ELR (cell line): ENCODE measurements around the gene TMED9.
A peak's percentile ranks its signal among the peaks of the same experiment; 100 is the strongest.
"Not testable (repeated sequence)": the region's sequence is repeated elsewhere in the genome, so short reads cannot be mapped to it uniquely, and the experiment has no call there.

Experiments used
- DNase-seq: peaks from one replicate; pipeline ENCODE4 v3.0.0-alpha.2; 2015; ENCODE audit warnings: low read depth

The TMED9 gene

DNA sequence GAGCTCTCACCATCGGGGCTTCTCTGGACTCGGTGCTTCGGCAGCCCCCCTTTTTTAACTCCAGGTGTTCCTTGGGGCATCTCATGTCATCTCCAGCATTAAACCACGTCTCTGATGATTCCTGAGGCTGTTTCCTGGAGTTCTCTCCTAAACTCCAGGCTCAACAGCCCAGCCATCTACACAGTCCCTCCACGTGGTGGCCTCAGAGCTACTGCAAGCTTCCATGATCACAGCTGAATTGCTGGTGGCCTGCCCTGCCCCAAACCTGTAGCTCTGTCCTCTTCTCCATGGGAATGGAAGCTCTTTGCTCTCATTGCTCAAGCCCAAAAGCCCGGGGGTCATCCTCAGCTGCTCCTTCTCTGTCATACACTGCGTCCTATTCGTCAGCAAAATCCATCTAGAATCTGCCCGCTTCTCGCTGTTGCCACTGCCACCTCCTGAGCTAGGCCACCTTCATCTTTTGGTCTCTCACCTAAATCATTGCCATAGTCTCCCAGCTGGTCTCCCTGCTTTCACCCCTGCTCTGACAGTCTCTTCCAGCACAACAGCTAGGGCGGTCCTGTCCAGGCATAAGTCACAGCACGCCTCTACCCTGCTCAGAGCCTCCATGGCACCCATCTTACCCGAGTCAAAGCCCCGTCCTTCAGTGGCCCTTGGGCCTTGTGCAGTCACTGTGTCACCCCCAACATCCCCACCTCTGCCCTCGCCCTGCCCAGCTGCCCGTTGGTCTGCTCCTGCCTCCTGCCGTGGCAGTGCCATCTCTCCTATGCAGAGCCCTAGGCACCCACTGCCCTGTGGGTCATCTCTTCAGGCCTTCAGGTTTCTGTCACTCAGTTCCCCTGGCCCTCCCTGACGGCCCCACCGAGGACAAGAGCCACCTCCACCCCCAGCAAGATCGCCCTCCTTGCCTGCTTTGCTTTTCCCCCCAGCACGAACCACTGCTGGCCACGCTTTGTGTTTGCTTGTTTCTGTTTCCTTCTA, 14.4 kb downstream of the TMED9 start:
- no peak for DNase-seq

DNA sequence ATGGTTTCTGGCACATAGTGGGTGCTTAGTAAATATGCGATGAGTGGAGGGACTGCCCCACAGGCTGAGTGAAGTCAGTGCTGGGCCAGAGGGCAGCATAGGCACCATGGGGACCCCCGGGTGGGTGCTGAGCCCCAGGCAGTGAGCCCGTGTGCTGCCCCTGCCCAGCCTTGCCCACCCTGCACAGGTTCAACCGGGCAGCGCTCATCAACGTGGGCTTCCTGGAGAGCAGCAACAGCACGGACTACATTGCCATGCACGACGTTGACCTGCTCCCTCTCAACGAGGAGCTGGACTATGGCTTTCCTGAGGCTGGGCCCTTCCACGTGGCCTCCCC, 15.1 kb downstream of the TMED9 start:
- DNase-seq, result no peak

GRCh38 chr5:177607452-177608192, 15.6 kb downstream of the TMED9 start:
- peak; percentile 81 for DNase-seq

- no peak for DNase-seq
These were observed 16.5 kb downstream of the TMED9 start for GRCh38 chr5:177608243-177609075.

- no peak for DNase-seq
These were observed 17.4 kb downstream of the TMED9 start for GRCh38 chr5:177609076-177610059.

DNA sequence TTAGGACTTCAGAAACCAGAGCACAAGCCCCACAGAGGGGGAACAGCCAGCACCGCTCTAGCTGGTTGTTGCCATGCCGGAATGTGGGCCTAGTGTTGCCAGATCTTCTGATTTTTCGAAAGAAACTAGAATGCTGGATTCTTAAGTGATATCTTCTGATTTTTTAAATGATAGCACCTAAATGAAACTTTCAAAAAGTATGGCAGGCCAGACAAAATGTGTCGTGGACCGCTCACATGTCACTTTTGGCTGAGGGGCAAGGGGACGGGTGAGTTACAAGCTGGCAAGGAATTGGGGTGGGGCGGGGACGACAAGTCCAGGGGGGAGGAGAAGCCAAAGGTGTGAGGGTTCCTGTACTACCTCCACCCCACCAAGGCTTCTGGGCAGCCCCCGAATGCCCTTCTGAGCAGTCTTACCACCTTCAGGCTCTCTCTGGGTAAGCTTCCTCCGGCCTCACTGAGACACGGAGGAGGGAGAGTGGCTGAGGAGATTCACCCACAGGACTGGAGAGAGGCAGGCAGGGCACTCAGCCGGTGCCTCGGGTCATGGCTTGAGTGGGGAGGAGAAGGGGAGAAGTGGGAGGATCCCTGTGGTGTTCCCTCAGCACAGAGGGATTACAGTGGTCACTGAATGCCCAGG, 18.2 kb downstream of the TMED9 start:
- no peak for DNase-seq

- DNase-seq, result no peak
These were observed 18.9 kb downstream of the TMED9 start for GRCh38 chr5:177610770-177611445.

- DNase-seq, result no peak
These were observed 19.6 kb downstream of the TMED9 start for GRCh38 chr5:177611446-177612214.

- DNase-seq, result no peak
These were observed 20.2 kb downstream of the TMED9 start for GRCh38 chr5:177612215-177612673.

GRCh38 chr5:177620560-177620959, 28.6 kb downstream of the TMED9 start:
- no peak for DNase-seq

GRCh38 chr5:177624172-177624571, 32.2 kb downstream of the TMED9 start:
- not testable (repeated sequence) for DNase-seq

DNA sequence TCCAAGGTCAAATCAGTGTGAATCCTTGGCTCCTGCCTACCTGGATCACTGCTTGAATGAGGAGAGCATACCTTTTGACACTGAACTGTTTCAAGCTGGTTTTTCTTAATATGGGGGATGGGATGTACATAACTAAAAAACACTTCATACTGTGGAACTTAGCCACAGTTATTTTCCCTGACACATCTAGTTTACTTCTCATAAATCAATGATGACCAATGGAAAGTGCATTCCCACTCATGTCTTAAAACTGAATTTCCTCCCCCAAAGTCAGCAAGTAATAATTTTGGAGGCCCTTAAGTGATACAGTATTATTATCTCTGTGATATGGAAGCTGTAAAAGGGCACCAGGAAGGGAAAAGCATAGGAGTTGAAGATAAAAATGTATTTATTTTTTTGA, 38.2 kb downstream of the TMED9 start:
- not testable (repeated sequence) for DNase-seq

- DNase-seq, result not testable (repeated sequence)
These were observed 42.9 kb downstream of the TMED9 start for GRCh38 chr5:177634912-177635311.

GRCh38 chr5:177645462-177645861, 53.5 kb downstream of the TMED9 start:
- DNase-seq, result not testable (repeated sequence)
